Measurements from ENCODE around the gene SH3RF1. TPM values are rescaled to one million over a fixed set of nuclear protein-coding genes. Genes with fewer than 3 reads are reported as not detected.

Gene SH3RF1
- total and polyA plus RNA-seq, 2 experiments from 2014 or later: 7.8 to 12.4 TPM

- DNase-seq (ENCODE audit: low spot score) (no peak), ATAC-seq (no peak)
- 0 out of 2 replicates have a peak, but pooled peaks cover 4% of the 10 kb centered on the region for H4K20me1 ChIP-seq (replicated peaks; ENCODE audit: insufficient read depth)
- no peak overlapping the region for H3K4me2 ChIP-seq
- peaks cover 12% of the 10 kb centered on the region; the same call in 1 of the 2 replicates for H3K79me2 ChIP-seq (replicated peaks; ENCODE audit: insufficient read depth)
- H2AFZ ChIP-seq: no peak overlapping the region
- Mint-ChIP-seq H3K36me3 (ENCODE audit: low read depth) (peaks cover 4% of the 10 kb centered on the region; the same call in 1 of the 3 replicates), H3K4me1 (peaks cover 12% of the 10 kb centered on the region; the same call in 2 of the 3 replicates), H3K9me3 (no peaks in the 10 kb centered on the region), H3K4me3 (no peak overlapping the region), H3K27me3 (ENCODE audit: insufficient read depth, low read depth, poor library complexity) (no peaks in the 10 kb centered on the region), H3K27ac (0 out of 2 replicates have a peak overlapping the region, but pooled peaks have one; percentile 31)
- no peak overlapping the region for H3K27ac ChIP-seq (ENCODE audit: low read depth)
- H3K36me3 ChIP-seq (ENCODE audit: insufficient read depth): no peaks in the 10 kb centered on the region
- peaks cover 16% of the 10 kb centered on the region for H3K4me1 ChIP-seq (ENCODE audit: insufficient read depth)
- H3K4me3 ChIP-seq: no peak overlapping the region
- no peaks in the 10 kb centered on the region for H3F3A ChIP-seq (replicated peaks; ENCODE audit: low read depth)
- TF ChIP-seq ZNF331 (CRISPR knock-in tag; IDR thresholded peaks at IDR 0.05; ENCODE audit: low read depth) (no peak), STAT1 (IDR thresholded peaks at IDR 0.05; ENCODE audit: unreplicated experiment) (no peak)
- no peaks in the 10 kb centered on the region; the same call in 1 of the 2 replicates for H3K9me2 ChIP-seq (ENCODE audit: insufficient read depth)
- H3K27me3 ChIP-seq (ENCODE audit: insufficient read depth): no peaks in the 10 kb centered on the region
Observed at GRCh38 chr4:169158861-169159260, 111.9 kb downstream of the SH3RF1 start.

- peaks cover 12% of the 10 kb centered on the region; the same call in 1 of the 2 replicates for H3K79me2 ChIP-seq (replicated peaks; ENCODE audit: insufficient read depth)
- Mint-ChIP-seq H3K4me1 (peaks cover 12% of the 10 kb centered on the region; the same call in 2 of the 3 replicates), H3K27ac (no peak overlapping the region; the same call in 1 of the 2 replicates)
Observed at GRCh38 chr4:169158046-169158445, 112.7 kb downstream of the SH3RF1 start.

More at GRCh38 chr4:169158046-169158445, 112.7 kb downstream of the SH3RF1 start:
- no peak for DNase-seq (ENCODE audit: low spot score)
- Mint-ChIP-seq H3K9me3 (no peaks in the 10 kb centered on the region), H3K36me3 (ENCODE audit: low read depth) (peaks cover 4% of the 10 kb centered on the region; the same call in 1 of the 3 replicates), H3K4me3 (no peak overlapping the region), H3K27me3 (ENCODE audit: insufficient read depth, low read depth, poor library complexity) (no peaks in the 10 kb centered on the region)
- H4K20me1 ChIP-seq (replicated peaks; ENCODE audit: insufficient read depth): 0 out of 2 replicates have a peak, but pooled peaks cover 4% of the 10 kb centered on the region
- H3K4me2 ChIP-seq: no peak overlapping the region
- H3K27ac ChIP-seq (ENCODE audit: low read depth): no peak overlapping the region
- ATAC-seq: no peak
- no peaks in the 10 kb centered on the region for H3F3A ChIP-seq (replicated peaks; ENCODE audit: low read depth)
- H2AFZ ChIP-seq: no peak overlapping the region
- no peaks in the 10 kb centered on the region for H3K27me3 ChIP-seq (ENCODE audit: insufficient read depth)
- H3K4me3 ChIP-seq: no peak overlapping the region
- H3K9me2 ChIP-seq (ENCODE audit: insufficient read depth): no peaks in the 10 kb centered on the region
- peaks cover 16% of the 10 kb centered on the region for H3K4me1 ChIP-seq (ENCODE audit: insufficient read depth)
- TF ChIP-seq POLR2AphosphoS5 (IDR thresholded peaks at IDR 0.05; ENCODE audit: low read depth) (no peak), ZNF114 (CRISPR knock-in tag; IDR thresholded peaks at IDR 0.05) (no peak), EZH2phosphoT487 (IDR thresholded peaks at IDR 0.05; ENCODE audit: unreplicated experiment) (no peak), ZNF462 (CRISPR knock-in tag; IDR thresholded peaks at IDR 0.05) (no peak)
- no peaks in the 10 kb centered on the region for H3K36me3 ChIP-seq (ENCODE audit: insufficient read depth)

Data from GM23338 (cell line).